ENCODE data around the gene KRT27. TPM values are rescaled to one million over a fixed set of nuclear protein-coding genes. Genes with fewer than 3 reads are reported as not detected.
A peak's percentile ranks its signal among the peaks of the same experiment; 100 is the strongest.
"Not testable (repeated sequence)": the region's sequence is repeated elsewhere in the genome, so short reads cannot be mapped to it uniquely, and the experiment has no call there.

KRT27 gene
- total RNA-seq, 1 donor from 2014 or later = not detected

GRCh38 chr17:40817103-40817682 is 34.8 kb upstream of the KRT27 start:
- Mint-ChIP-seq H3K4me1 (peaks cover 19% of the 10 kb centered on the region), H3K27ac (no peak overlapping the region)

GRCh38 chr17:40816569-40816968 is 34.2 kb upstream of the KRT27 start:
- no peaks in the 10 kb centered on the region for H3K9me3 Mint-ChIP-seq
- no peak overlapping the region for H3K9ac ChIP-seq
- H3K27ac ChIP-seq = no peak overlapping the region
- H3K36me3 Mint-ChIP-seq = peaks cover 3% of the 10 kb centered on the region
- H3K4me1 Mint-ChIP-seq = peaks cover 19% of the 10 kb centered on the region
- H3F3A ChIP-seq (ENCODE audit: low read depth) = peaks cover 29% of the 10 kb centered on the region
- H3K4me1 ChIP-seq = peaks cover 4% of the 10 kb centered on the region
- no peaks in the 10 kb centered on the region for H3K36me3 ChIP-seq
- no peaks in the 10 kb centered on the region for H4K20me1 ChIP-seq (ENCODE audit: low read depth)
- no peak overlapping the region for H2AFZ ChIP-seq (replicated peaks)
- H3K27ac Mint-ChIP-seq = no peak overlapping the region
- no peak overlapping the region for H3K4me3 ChIP-seq
- H3K79me2 ChIP-seq (ENCODE audit: low read depth) = peaks cover 17% of the 10 kb centered on the region
- H3K9me3 ChIP-seq (ENCODE audit: low read depth) = no peaks in the 10 kb centered on the region
- peaks cover 50% of the 10 kb centered on the region for H3K27me3 ChIP-seq
- H3K4me2 ChIP-seq = no peak overlapping the region
- peak overlapping the region; percentile 88 for H3K4me3 Mint-ChIP-seq
- peaks cover 2% of the 10 kb centered on the region for H3K27me3 Mint-ChIP-seq (ENCODE audit: insufficient read depth, low read depth)
- TF ChIP-seq CTCF (IDR thresholded peaks at IDR 0.05) = no peak
- no peak for TF ChIP-seq EZH2 (IDR thresholded peaks at IDR 0.05)
- no peak for TF ChIP-seq EZH2phosphoT487 (IDR thresholded peaks at IDR 0.05)
- DNase-seq (ENCODE audit: low spot score) = no peak

More at GRCh38 chr17:40817103-40817682, 34.8 kb upstream of the KRT27 start:
- Histone ChIP-seq H3K9ac (no peak overlapping the region), H3F3A (ENCODE audit: low read depth) (peaks cover 29% of the 10 kb centered on the region), H3K9me3 (ENCODE audit: low read depth) (no peaks in the 10 kb centered on the region), H3K27me3 (peaks cover 45% of the 10 kb centered on the region), H3K4me2 (no peak overlapping the region), H3K36me3 (no peaks in the 10 kb centered on the region), H4K20me1 (ENCODE audit: low read depth) (no peaks in the 10 kb centered on the region), H3K4me3 (no peak overlapping the region), H2AFZ (replicated peaks) (no peak overlapping the region), H3K27ac (no peak overlapping the region), H3K4me1 (peaks cover 4% of the 10 kb centered on the region), H3K79me2 (ENCODE audit: low read depth) (peaks cover 17% of the 10 kb centered on the region)
- Mint-ChIP-seq H3K4me3 (peak overlapping the region; percentile 88), H3K9me3 (no peaks in the 10 kb centered on the region), H3K27me3 (ENCODE audit: insufficient read depth, low read depth) (peaks cover 3% of the 10 kb centered on the region), H3K36me3 (peaks cover 3% of the 10 kb centered on the region)
- TF ChIP-seq CTCF (IDR thresholded peaks at IDR 0.05) (no peak), EZH2phosphoT487 (IDR thresholded peaks at IDR 0.05) (no peak), EZH2 (IDR thresholded peaks at IDR 0.05) (no peak)
- no peak for DNase-seq (ENCODE audit: low spot score)

GRCh38 chr17:40815381-40815780 is 33.0 kb upstream of the KRT27 start:
- H3K4me2 ChIP-seq = no peak overlapping the region
- H3K9ac ChIP-seq = no peak overlapping the region
- no peaks in the 10 kb centered on the region for H3K9me3 Mint-ChIP-seq
- H2AFZ ChIP-seq (replicated peaks) = no peak overlapping the region
- peaks cover 4% of the 10 kb centered on the region for H3K4me1 ChIP-seq
- H4K20me1 ChIP-seq (ENCODE audit: low read depth) = no peaks in the 10 kb centered on the region
- no peak overlapping the region for H3K27ac ChIP-seq
- H3K27me3 ChIP-seq = peaks cover 50% of the 10 kb centered on the region
- no peak overlapping the region for H3K4me3 ChIP-seq
- no peaks in the 10 kb centered on the region for H3K36me3 ChIP-seq
- no peak for DNase-seq (ENCODE audit: low spot score)
- H3F3A ChIP-seq (ENCODE audit: low read depth) = peaks cover 29% of the 10 kb centered on the region
- H3K79me2 ChIP-seq (ENCODE audit: low read depth) = peaks cover 17% of the 10 kb centered on the region
- H3K4me3 Mint-ChIP-seq = no peak overlapping the region
- no peaks in the 10 kb centered on the region for H3K9me3 ChIP-seq (ENCODE audit: low read depth)
- H3K4me1 Mint-ChIP-seq = peaks cover 17% of the 10 kb centered on the region
- TF ChIP-seq EZH2phosphoT487 (IDR thresholded peaks at IDR 0.05) = no peak
- TF ChIP-seq CTCF (IDR thresholded peaks at IDR 0.05) = no peak
- TF ChIP-seq EZH2 (IDR thresholded peaks at IDR 0.05) = no peak
- peaks cover 2% of the 10 kb centered on the region for H3K27me3 Mint-ChIP-seq (ENCODE audit: insufficient read depth, low read depth)
- peaks cover 3% of the 10 kb centered on the region for H3K36me3 Mint-ChIP-seq
- no peak overlapping the region for H3K27ac Mint-ChIP-seq

- not testable (repeated sequence) for H3K27me3 Mint-ChIP-seq (ENCODE audit: insufficient read depth, low read depth); H3K4me3 ChIP-seq; H3K4me2 ChIP-seq; H3K27ac ChIP-seq; H3K27ac Mint-ChIP-seq; H3K36me3 Mint-ChIP-seq; H2AFZ ChIP-seq (replicated peaks); DNase-seq (ENCODE audit: low spot score); H4K20me1 ChIP-seq (ENCODE audit: low read depth); H3K9me3 ChIP-seq (ENCODE audit: low read depth); H3K4me3 Mint-ChIP-seq; H3K9me3 Mint-ChIP-seq; H3K36me3 ChIP-seq; H3K9ac ChIP-seq; H3K4me1 ChIP-seq
- Histone ChIP-seq H3K79me2 (ENCODE audit: low read depth) (peaks cover 12% of the 10 kb centered on the region), H3K27me3 (peaks cover 55% of the 10 kb centered on the region), H3F3A (ENCODE audit: low read depth) (peaks cover 29% of the 10 kb centered on the region)
- H3K4me1 Mint-ChIP-seq = peaks cover 11% of the 10 kb centered on the region
Measured at GRCh38 chr17:40814657-40815056, 32.3 kb upstream of the KRT27 start.
